Measurements from ENCODE around the gene CD74. TPM values are rescaled to one million over a fixed set of nuclear protein-coding genes. Genes with fewer than 3 reads are reported as not detected.
"Not testable (repeated sequence)": the region's sequence is repeated elsewhere in the genome, so short reads cannot be mapped to it uniquely, and the experiment has no call there.

The CD74 gene
- 194 TPM for total RNA-seq

DNA sequence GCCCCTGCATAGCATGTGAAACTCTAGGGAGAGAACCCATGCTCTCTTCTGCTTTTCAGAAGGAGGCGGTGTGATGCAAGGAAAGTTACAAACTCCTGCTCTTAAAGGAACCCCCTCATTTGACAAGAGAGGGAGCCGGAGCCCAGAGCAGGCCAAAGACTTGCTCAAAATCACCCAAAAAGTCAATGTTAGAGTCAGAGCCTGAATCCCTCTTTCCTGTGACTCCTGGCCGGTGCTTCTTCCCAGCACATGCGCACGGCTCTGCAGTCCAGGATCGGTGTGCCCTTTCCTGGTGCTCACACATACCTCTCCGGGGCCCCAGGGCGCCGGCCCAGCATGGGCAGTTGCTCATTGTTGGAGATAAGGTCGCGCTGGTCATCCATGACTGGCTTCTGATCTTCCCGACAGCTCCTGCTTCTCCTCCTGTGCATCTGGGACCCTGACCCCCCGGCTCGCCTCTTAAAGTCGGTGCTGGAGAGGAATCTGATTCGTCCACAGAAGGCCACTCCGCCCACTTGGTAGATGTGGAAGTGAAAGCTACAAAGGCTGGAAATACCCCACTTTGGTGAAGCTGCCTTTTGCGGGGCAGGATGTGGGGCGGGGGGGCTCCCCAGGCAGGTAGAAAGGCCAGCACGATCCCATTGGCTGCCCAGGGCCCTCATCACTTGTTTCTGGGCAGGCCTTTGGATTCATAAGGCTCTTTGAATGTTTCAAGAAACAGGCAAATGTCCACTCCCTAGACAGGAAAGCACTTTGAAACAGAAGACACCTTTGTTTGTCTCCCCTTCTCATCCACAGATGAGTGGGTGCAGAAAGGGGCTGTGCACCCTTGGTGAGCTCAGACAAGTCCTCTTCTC lies at the start of gene CD74:
TSS of gene CD74 (minus strand) at position 592 of the 857 bp plus-strand sequence. CDS start at position 431, 161 bp downstream.
- no peak for DNase-seq

- DNase-seq: no peak
Observed at GRCh38 chr5:150461231-150461630, 48.5 kb upstream of the CD74 start.

DNA sequence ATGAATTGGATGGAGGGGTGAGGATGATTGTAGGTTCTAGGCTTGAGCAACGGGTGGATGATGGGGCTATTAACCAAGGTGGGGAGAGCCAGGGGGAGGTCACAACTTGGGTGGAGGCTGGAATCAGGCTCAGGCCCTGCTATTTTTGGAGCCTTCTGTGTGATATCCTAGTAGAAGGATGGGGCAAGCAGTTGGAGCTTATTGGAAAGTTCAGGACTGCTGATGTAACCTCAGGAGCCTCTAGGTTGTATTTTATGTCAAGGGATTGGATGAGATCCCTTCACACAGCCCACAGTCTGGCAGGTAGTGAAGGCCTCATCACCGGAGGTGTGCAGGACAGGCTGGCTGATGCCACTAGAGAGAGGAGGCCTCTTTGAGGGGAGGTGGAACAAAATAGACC lies 48.1 kb upstream of the CD74 start:
- no peak for DNase-seq

- DNase-seq: peak; percentile 24
Observed at GRCh38 chr5:150458802-150459557, 46.3 kb upstream of the CD74 start.

DNA sequence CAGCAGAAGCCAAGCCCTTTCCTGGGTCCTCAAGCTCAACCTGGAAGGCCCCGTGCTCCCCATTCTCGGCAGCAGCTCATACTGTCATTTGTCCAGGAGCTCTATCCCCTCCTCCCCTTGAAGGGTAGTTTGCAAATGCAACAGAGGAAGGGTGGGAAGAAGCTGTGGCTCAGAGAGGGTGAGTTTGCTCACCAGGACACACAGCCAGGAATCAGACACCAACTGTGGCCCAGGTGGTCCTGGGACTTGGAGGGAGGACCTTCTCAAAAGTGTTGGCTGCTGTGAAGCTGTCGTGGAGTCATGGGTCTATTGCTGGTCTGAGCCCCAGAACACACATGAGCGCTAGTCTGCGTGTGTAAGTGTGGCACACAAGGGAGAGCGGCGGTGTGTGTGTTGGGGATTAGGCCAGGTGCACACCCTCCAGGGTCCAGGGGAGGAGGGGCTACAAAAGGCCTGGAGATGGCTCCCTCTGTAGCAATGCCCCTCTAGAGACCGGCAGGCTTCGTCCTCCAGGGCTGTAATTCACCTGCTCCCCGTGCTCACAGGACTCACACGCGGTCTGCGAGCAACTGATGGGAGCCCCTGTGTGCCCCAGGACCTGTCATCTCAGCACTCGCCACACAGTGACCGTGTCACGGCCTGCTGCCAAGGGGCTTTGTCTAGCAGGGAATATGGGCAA lies 45.0 kb upstream of the CD74 start:
- DNase-seq: no peak

DNA sequence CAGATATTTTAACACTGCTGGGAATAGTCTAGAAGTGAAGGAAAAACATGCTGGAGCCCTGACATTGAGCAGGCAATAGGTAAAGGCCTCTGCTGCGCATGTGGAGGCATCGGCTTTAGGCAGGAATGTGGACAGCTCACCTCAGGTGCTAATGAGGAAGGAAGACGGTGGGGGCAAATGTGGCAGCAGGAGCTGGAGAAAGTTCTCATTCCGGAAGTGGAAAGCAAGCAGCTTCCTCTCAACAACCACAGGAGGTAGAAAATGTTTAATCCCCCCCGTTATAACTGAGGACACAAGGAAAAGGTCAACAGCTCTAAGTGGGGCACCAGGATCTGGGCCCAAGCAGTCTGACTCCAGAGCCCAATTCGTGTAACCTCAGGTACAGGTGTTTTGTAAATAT lies 44.4 kb upstream of the CD74 start:
- DNase-seq: no peak

DNA sequence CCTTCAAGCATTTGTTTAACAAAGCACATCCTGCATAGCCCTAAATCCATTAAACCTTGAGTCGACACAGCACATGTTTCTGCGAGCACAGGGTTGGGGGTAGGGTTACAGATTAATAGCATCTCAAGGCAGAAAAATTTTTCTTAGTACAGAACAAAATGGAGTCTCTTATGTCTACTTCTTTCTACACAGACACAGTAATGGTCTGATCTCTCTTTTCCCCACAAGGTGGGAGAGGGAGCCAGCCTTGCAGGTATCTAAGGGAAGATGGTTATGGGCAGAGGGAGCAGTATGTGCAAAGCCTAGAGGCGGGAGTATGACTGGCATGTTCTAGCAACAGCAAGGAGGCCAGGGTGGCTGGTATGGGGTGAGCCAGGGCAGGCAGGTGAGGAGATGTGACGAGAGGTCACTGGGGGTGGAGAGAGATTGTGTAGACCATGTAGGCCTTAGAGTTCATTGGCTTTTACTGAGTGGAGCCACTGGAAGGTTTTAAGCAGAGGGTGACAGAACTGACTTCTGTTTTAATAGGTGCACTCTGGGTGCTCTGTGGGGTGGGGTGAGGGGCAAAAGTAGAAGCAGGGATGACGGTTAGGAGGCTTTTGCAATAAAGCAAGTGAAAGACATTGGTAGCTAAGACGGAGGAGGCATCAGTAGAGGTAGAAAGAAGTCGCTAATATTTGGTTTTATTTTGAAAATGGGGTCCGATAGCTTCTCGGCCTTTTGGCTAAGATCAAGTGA lies 42.0 kb upstream of the CD74 start:
- DNase-seq: no peak

DNA sequence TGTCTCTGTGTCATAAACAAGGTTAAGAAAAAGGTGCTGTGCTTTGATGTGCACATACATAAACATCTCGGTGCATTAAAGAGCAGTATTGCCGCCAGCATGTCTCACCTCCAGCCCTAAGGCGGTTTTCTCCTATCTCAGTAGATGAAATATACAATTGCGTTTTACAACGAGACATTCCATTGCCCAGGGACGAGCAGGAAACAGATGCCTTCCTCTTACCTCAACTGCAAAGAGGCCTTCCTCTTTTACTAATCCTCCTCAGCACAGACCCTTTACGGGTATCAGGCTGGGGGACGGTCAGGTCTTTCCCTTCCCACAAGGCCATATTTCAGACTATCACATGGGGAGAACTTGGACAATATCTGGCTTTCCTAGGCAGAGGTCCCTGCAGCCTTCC lies 41.3 kb upstream of the CD74 start:
- DNase-seq: not testable (repeated sequence)

- DNase-seq: no peak
Observed at GRCh38 chr5:150452914-150453313, 40.2 kb upstream of the CD74 start.

GRCh38 chr5:150451594-150451993 lies 38.9 kb upstream of the CD74 start:
- no peak for DNase-seq

DNA sequence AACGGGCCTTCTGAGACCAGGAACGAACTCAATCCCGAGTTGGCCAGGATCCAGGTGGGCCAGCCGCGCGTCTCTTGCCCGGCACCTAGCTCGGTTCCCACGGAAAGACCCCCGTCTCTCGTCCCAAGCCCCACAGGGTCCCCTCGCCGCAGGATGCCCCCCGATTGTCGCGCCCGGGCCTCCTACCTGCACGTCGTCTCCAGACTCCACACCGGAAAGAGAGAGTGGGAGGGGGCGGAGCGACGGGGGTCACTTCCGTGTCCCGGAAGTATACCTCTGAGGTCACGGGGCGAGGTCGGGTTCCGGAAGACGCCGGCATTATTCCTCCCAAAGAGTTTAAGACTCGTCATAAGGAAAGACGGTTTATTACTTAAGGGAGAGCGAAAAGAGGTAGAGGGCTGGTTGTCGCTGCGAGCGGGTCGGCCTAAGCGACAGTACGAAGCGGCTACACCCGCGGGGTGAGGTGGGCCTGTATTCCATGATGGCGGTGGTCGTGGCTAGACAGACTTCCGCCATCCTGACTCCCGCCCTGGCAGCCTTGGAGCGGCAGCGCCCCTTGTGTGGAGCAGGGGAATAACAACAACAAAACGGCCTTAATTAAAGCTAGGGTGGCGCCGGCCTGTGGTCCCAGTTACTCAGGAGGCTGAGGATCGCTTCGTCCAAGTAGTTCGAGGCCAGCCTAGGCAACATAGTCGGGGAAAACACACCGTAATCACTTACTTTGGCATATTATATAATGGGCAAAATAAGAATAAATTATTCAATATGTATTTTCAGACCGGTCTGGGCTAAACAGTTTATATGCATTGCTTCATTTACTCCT lies 37.0 kb upstream of the CD74 start, which contains the start of gene RPS14:
TSS of gene RPS14 (minus strand) at position 223 of the 823 bp plus-strand sequence. CDS start 2,006 bp downstream, outside the sequence.
- DNase-seq: peak; percentile 95

DNA sequence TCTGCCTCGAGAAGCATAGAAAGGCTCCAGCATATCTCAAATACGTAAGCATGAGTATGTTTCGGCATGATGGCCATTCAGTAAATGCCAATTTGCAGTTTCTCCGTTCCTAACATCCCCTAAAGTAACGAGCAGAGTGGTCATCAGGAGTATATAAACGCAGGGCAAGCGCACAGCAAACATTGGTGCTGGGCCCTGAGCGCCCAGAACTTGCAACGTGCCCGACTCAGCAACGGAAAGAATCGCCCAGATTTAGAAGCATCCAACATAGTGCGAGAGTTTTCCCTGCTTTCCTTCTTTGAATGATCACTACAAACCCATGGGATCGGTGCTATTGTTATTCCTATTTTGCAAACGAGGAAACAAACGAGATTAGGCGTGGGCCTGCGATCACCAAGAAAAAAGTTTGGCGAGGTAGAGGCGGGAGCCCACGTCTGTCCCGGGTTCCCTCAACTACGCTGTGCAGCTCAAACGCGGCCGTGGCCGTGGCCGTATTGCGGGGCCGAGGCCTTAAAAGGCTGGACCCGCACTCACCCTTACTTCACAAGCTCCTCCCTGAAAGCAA lies 36.3 kb upstream of the CD74 start:
- DNase-seq: peak; percentile 55

GRCh38 chr5:150448334-150448733 lies 35.6 kb upstream of the CD74 start:
- DNase-seq: no peak

- no peak for DNase-seq
Observed at GRCh38 chr5:150447188-150447587, 34.5 kb upstream of the CD74 start.

- DNase-seq: no peak
Observed at GRCh38 chr5:150446583-150446982, 33.9 kb upstream of the CD74 start.

GRCh38 chr5:150446088-150446487 lies 33.4 kb upstream of the CD74 start:
- DNase-seq: no peak

GRCh38 chr5:150444770-150445169 lies 32.1 kb upstream of the CD74 start:
- DNase-seq: no peak

GRCh38 chr5:150443242-150444075 lies 30.7 kb upstream of the CD74 start:
- no peak for DNase-seq

DNA sequence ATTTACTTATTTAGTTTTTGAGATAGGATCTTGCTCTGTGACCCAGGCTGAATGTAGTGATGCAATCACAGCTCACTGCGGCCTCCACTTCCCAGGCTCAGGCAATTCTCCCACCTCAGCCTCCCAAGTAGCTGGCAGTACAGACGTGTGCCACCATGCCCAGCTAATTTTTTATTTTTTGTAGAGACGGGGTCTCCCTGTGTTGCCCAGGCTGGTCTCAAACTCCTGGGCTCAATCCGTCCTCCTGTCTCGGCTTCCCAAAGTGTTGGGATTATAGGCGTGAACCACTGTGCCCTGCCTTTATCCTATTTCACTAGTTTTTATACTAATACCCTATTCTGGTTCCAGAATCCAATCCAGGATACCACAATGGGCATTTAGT lies 30.0 kb upstream of the CD74 start:
- no peak for DNase-seq
